Placental epithelial cell (primary cell): Measurements from ENCODE around the gene APBA2. TPM values are rescaled to one million over a fixed set of nuclear protein-coding genes. Genes with fewer than 3 reads are reported as not detected.

Experiments used
- total RNA-seq: library from RNA; depleted of rRNA; stranded (reverse); fragments of >200 nt; gene quantifications from 2 replicates; pipeline ENCODE4 v1.2.3, GENCODE V29; 2012

Gene APBA2
- 0.22 and 0.39 TPM in 2 replicates for total RNA-seq

GRCh38 chr15:28885630-28886430, at the start of gene APBA2:
APBA2 (plus strand) TSS chr15:28885974; CDS start chr15:29053885, 167,911 bp downstream.

GRCh38 chr15:28848521-28848920, 37.3 kb upstream of the APBA2 start, which contains the start of gene GOLGA6L7:
GOLGA6L7 (minus strand) TSS chr15:28848644; CDS start chr15:28848549, 95 bp downstream.

Other genes with a start within 250 kb of the APBA2 start
- gene GOLGA8M, start 173.6 kb upstream of the APBA2 start, total RNA-seq: 1.3 TPM in 1 of 2 replicates, not detected in the other
- gene GOLGA6L7, start 37.3 kb upstream of the APBA2 start, total RNA-seq: not detected in 2 replicates